H1 (cell line): Measurements from ENCODE around the gene ANKFN1. TPM values are rescaled to one million over a fixed set of nuclear protein-coding genes. Genes with fewer than 3 reads are reported as not detected.

Experiments
- CTCF ChIA-PET: fragments of 300-600 bp; sonication (Branson Sonifier 250); formaldehyde crosslinking; loops from one replicate; lab custom pipeline; 2021; ENCODE audit not compliant: partially characterized antibody; lab: Charles Lee
- POLR2A ChIA-PET: fragments of 300-600 bp; sonication (Branson Sonifier 250); formaldehyde crosslinking; loops from one replicate; lab custom pipeline; 2021; ENCODE audit warnings: inconsistent platforms; ENCODE audit not compliant: partially characterized antibody; lab: Charles Lee
- DNase-seq, 2 experiments: peaks; one replicate each; pipeline versions ENCODE4 v3.0.0 to v3.0.0-alpha.2; 2010 to 2022; ENCODE audit warnings: low spot score in 2 of 2, low read depth in 1 of 2, mixed read lengths in 1 of 2
- FAIRE-seq: peaks from 2 replicates; lab custom pipeline; 2011; peaks lifted over from hg19 to GRCh38; lab: Jason Lieb, UNC
- H2AFZ ChIP-seq: 2 replicates; pipeline ENCODE4 v1.8.1; 2012; ENCODE audit warnings: low read length, inconsistent platforms
- H2AK5ac ChIP-seq: 2 replicates; pipeline ENCODE4 v1.6.1; 2013; ENCODE audit warnings: low read depth, low read length
- H2BK120ac ChIP-seq: replicated peaks from 2 replicates; pipeline ENCODE3; 2013; ENCODE audit warnings: low read depth, low read length, inconsistent platforms
- H2BK12ac ChIP-seq: 2 replicates; pipeline ENCODE4 v1.6.1; 2013; ENCODE audit warnings: low read depth, low read length
- H2BK15ac ChIP-seq: 2 replicates; pipeline ENCODE4 v1.6.1; 2013; ENCODE audit warnings: low read length
- H2BK20ac ChIP-seq: 2 replicates; pipeline ENCODE4 v1.6.1; 2013; ENCODE audit warnings: low read length
- H2BK5ac ChIP-seq: 2 replicates; pipeline ENCODE4 v1.6.1; 2013; ENCODE audit warnings: low read depth, low read length
- H3K14ac ChIP-seq: 2 replicates; pipeline ENCODE4 v1.6.1; 2013; ENCODE audit warnings: inconsistent platforms; ENCODE audit not compliant: insufficient read length
- H3K18ac ChIP-seq: 2 replicates; pipeline ENCODE4 v1.6.1; 2013; ENCODE audit warnings: low read length; ENCODE audit errors: extremely low read depth
- H3K23ac ChIP-seq: 2 replicates; pipeline ENCODE4 v1.6.1; 2013; ENCODE audit warnings: inconsistent platforms; ENCODE audit not compliant: insufficient read length
- H3K23me2 ChIP-seq: 2 replicates; pipeline ENCODE4 v1.6.1; 2013; ENCODE audit warnings: low read depth, low read length
- H3K27ac ChIP-seq: 2 replicates; pipeline ENCODE4 v1.6.1; 2011; ENCODE audit warnings: low read depth, low read length, inconsistent platforms
- H3K27me3 ChIP-seq, 4 experiments: replicated peaks in 1 of 4; 1 replicate in 1 of 4; 2 replicates in 3 of 4; pipeline versions ENCODE4 v1.6.1 to v1.8.1; 2011 to 2013; ENCODE audit warnings: low read length in 3 of 4, mild to moderate bottlenecking in 3 of 4, inconsistent platforms in 2 of 4, mixed read lengths in 2 of 4, moderate library complexity in 1 of 4; ENCODE audit not compliant: control insufficient read depth in 3 of 4, insufficient read depth in 3 of 4; ENCODE audit errors: extremely low read depth in 1 of 4
- H3K36me3 ChIP-seq, 4 experiments: 2 replicates each; pipeline versions ENCODE4 v1.6.1 to v1.8.1; 2011 to 2013; ENCODE audit warnings: mild to moderate bottlenecking in 4 of 4, low read length in 3 of 4, moderate library complexity in 2 of 4, control low read depth in 1 of 4, inconsistent platforms in 1 of 4; ENCODE audit not compliant: insufficient read depth in 4 of 4, control insufficient read depth in 2 of 4
- H3K4ac ChIP-seq: replicated peaks from 2 replicates; pipeline ENCODE3; 2013; ENCODE audit warnings: low read length, low read depth, mixed read lengths, inconsistent platforms; ENCODE audit not compliant: insufficient read length
- H3K4me1 ChIP-seq, 4 experiments: replicated peaks in 1 of 4; 1 replicate in 1 of 4; 2 replicates in 3 of 4; pipeline versions ENCODE4 v1.6.1 to v1.8.1; 2011 to 2013; ENCODE audit warnings: low read length in 3 of 4, inconsistent platforms in 2 of 4, mixed read lengths in 1 of 4; ENCODE audit not compliant: insufficient read depth in 4 of 4, control insufficient read depth in 3 of 4
- H3K4me2 ChIP-seq, 2 experiments: 2 replicates each; pipeline versions ENCODE4 v1.6.1 to v1.8.1; 2011 to 2013; ENCODE audit warnings: low read depth in 2 of 2, low read length in 2 of 2, control low read depth in 1 of 2, inconsistent platforms in 1 of 2, mild to moderate bottlenecking in 1 of 2; ENCODE audit not compliant: insufficient read depth in 1 of 2
- H3K4me3 ChIP-seq, 4 experiments: fragments of 200-600, 300-600 bp in 1 of 4; sonication (generic), shearing (Covaris generic), sonication (Bioruptor Twin) in 1 of 4; 2 replicates each; pipeline versions ENCODE4 v1.5.1 to v1.8.1; 2011 to 2016; ENCODE audit warnings: low read length in 4 of 4, low read depth in 3 of 4, control low read depth in 2 of 4, inconsistent platforms in 2 of 4, mild to moderate bottlenecking in 2 of 4, mixed read lengths in 1 of 4, moderate library complexity in 1 of 4; ENCODE audit not compliant: insufficient read depth in 2 of 4; ENCODE audit errors: extremely low read depth in 1 of 4
- H3K56ac ChIP-seq: replicated peaks from 2 replicates; pipeline ENCODE3; 2013; ENCODE audit warnings: low read depth, mild to moderate bottlenecking, mixed read lengths, low read length, inconsistent platforms; ENCODE audit not compliant: insufficient read length
- H3K79me1 ChIP-seq: 2 replicates; pipeline ENCODE4 v1.6.1; 2013; ENCODE audit warnings: low read depth, low read length, control low read depth
- H3K79me2 ChIP-seq, 2 experiments: 2 replicates each; pipeline versions ENCODE4 v1.6.1 to v1.8.1; 2012 to 2013; ENCODE audit warnings: low read length in 2 of 2, mild to moderate bottlenecking in 2 of 2, inconsistent platforms in 1 of 2; ENCODE audit not compliant: insufficient read depth in 2 of 2, control insufficient read depth in 1 of 2
- H3K9ac ChIP-seq, 4 experiments: replicated peaks in 1 of 4; 1 replicate in 1 of 4; 2 replicates in 3 of 4; pipeline versions ENCODE4 v1.6.1 to v1.8.1; 2011 to 2013; ENCODE audit warnings: low read depth in 3 of 4, low read length in 3 of 4, control low read depth in 2 of 4, mild to moderate bottlenecking in 2 of 4, moderate library complexity in 2 of 4, inconsistent platforms in 1 of 4; ENCODE audit errors: extremely low read depth in 1 of 4
- H3K9me3 ChIP-seq, 2 experiments: 2 replicates each; pipeline versions ENCODE4 v1.6.1 to v1.8.1; 2012 to 2013; ENCODE audit warnings: mild to moderate bottlenecking in 2 of 2, moderate library complexity in 2 of 2, control low read depth in 1 of 2, inconsistent platforms in 1 of 2, low read depth in 1 of 2, low read length in 1 of 2, mixed read lengths in 1 of 2; ENCODE audit not compliant: insufficient read depth in 2 of 2
- H4K20me1 ChIP-seq, 2 experiments: replicated peaks in 1 of 2; 2 replicates each; pipeline versions ENCODE3 to v1.8.1; 2011 to 2013; ENCODE audit warnings: inconsistent platforms in 2 of 2, low read length in 2 of 2, mild to moderate bottlenecking in 1 of 2; ENCODE audit not compliant: insufficient read depth in 2 of 2, control insufficient read depth in 1 of 2
- H4K5ac ChIP-seq: 2 replicates; pipeline ENCODE4 v1.6.1; 2013; ENCODE audit warnings: low read length, low read depth, mixed read lengths, inconsistent platforms; ENCODE audit not compliant: insufficient read length
- H4K8ac ChIP-seq: 2 replicates; pipeline ENCODE4 v1.8.0; 2013; ENCODE audit warnings: mild to moderate bottlenecking, moderate library complexity, low read length, inconsistent platforms; ENCODE audit not compliant: insufficient read depth; ENCODE audit errors: extremely low read depth
- H4K91ac ChIP-seq: replicated peaks from 2 replicates; pipeline ENCODE3; 2013; ENCODE audit warnings: low read length, mixed read lengths, inconsistent platforms; ENCODE audit not compliant: insufficient read length
- BCL11A ChIP-seq, 2 experiments: IDR thresholded peaks; one replicate each; pipeline ENCODE4 v1.6.1; 2011; ENCODE audit warnings: low read depth in 2 of 2, low read length in 2 of 2, mild to moderate bottlenecking in 2 of 2
- BRCA1 ChIP-seq: IDR thresholded peaks from 2 replicates; pipeline ENCODE4 v1.6.1; 2012; ENCODE audit warnings: low read depth, low read length, improper control_type of control experiment
- CTBP2 ChIP-seq: IDR thresholded peaks from 2 replicates; pipeline ENCODE4 v1.7.0; 2011; ENCODE audit warnings: borderline replicate concordance, mild to moderate bottlenecking, moderate library complexity, mixed read lengths, low read length; ENCODE audit not compliant: insufficient read depth, insufficient read length
- EGR1 ChIP-seq: IDR thresholded peaks from 2 replicates; pipeline ENCODE4 v1.6.1; 2011; ENCODE audit warnings: low read depth, low read length, borderline replicate concordance
- GTF2F1 ChIP-seq: IDR thresholded peaks from 2 replicates; pipeline ENCODE4 v1.6.1; 2012; ENCODE audit warnings: low read depth, low read length, improper control_type of control experiment, borderline replicate concordance
- HDAC2 ChIP-seq, 2 experiments: fragments of 300-600 bp in 1 of 2; sonication (generic) in 1 of 2; IDR thresholded peaks; 2 replicates each; pipeline ENCODE4 v1.6.1; 2011 to 2012; ENCODE audit warnings: low read depth in 2 of 2, low read length in 2 of 2, mild to moderate bottlenecking in 2 of 2, moderate library complexity in 2 of 2, borderline replicate concordance in 1 of 2, inconsistent platforms in 1 of 2
- KDM4A ChIP-seq: IDR thresholded peaks from one replicate; pipeline ENCODE4 v1.7.1; 2012; ENCODE audit warnings: low read depth, mild to moderate bottlenecking, moderate library complexity, low read length, inconsistent platforms; ENCODE audit not compliant: severe bottlenecking
- MAFK ChIP-seq: IDR thresholded peaks from 2 replicates; pipeline ENCODE4 v1.6.1; 2012; ENCODE audit warnings: low read depth, mild to moderate bottlenecking, improper control_type of control experiment, low read length
- NANOG ChIP-seq: IDR thresholded peaks from 2 replicates; pipeline ENCODE4 v1.6.1; 2011; ENCODE audit warnings: low read length, low read depth, mild to moderate bottlenecking, inconsistent platforms; ENCODE audit not compliant: insufficient read depth, poor library complexity, severe bottlenecking
- NRF1 ChIP-seq: IDR thresholded peaks from 2 replicates; pipeline ENCODE4 v1.6.1; 2011; ENCODE audit warnings: mild to moderate bottlenecking, low read depth, low read length, improper control_type of control experiment
- POU5F1 ChIP-seq: IDR thresholded peaks from 2 replicates; pipeline ENCODE4 v1.6.1; 2011; ENCODE audit warnings: low read depth, mild to moderate bottlenecking, low read length, moderate library complexity
- RBBP5 ChIP-seq: IDR thresholded peaks from 2 replicates; pipeline ENCODE4 v1.7.1; 2012; ENCODE audit warnings: low read depth, mild to moderate bottlenecking, inconsistent platforms, low read length, moderate library complexity, borderline replicate concordance
- SIN3A ChIP-seq, 2 experiments: IDR thresholded peaks in 1 of 2; conservative IDR thresholded peaks in 1 of 2; 2 replicates each; pipeline ENCODE4 v1.6.1; 2011 to 2012; ENCODE audit warnings: low read length in 2 of 2, improper control_type of control experiment in 1 of 2, low read depth in 1 of 2, mild to moderate bottlenecking in 1 of 2
- SUZ12 ChIP-seq: fragments of 200-600 bp; sonication (generic); IDR thresholded peaks from 2 replicates; pipeline ENCODE4 v1.6.1; 2012; ENCODE audit warnings: mild to moderate bottlenecking, inconsistent platforms, low read length, moderate library complexity, mixed read lengths
- WGBS, 2 experiments: shearing (Covaris generic) in 1 of 2; methylation state at CpG; one replicate each; pipeline versions ENCODE4 v1.1.6 to v1.1.7; 2013 to 2015; ENCODE audit warnings: low lambda C conversion rate in 2 of 2, mixed read lengths in 2 of 2, inconsistent platforms in 1 of 2, low coverage in 1 of 2, missing lambda C conversion rate in 1 of 2; ENCODE audit not compliant: insufficient replicate concordance in 2 of 2, insufficient coverage in 1 of 2, insufficient read length in 1 of 2; ENCODE audit errors: extremely low coverage in 1 of 2, missing lambda C conversion rate in 1 of 2; 5-methylcytosine and 5-hydroxymethylcytosine counted together
- polyA plus RNA-seq, 7 experiments: library from polyadenylated mRNA; depleted of rRNA in 3 of 7; stranded (reverse) in 5 of 7; unstranded in 2 of 7; fragments of >200 nt in 5 of 7; fragments of 200-250 nt in 2 of 7; gene quantifications; 1 replicate in 5 of 7; 2 replicates in 1 of 7; 4 replicates in 1 of 7; pipeline versions ENCODE4 v1.2.1 to v1.2.3, GENCODE V29; 2011 to 2013; ENCODE audit warnings: missing spikeins in 2 of 7, mixed read lengths in 2 of 7
- total RNA-seq: library from RNA; stranded (reverse); fragmentation: NEBNext Ultra II Directional; extraction: Animal tissue kit (Norgen Biotek cat#: 25700); gene quantifications from 2 replicates; pipeline ENCODE4 v1.2.1, GENCODE V29; 2021

Gene ANKFN1
- total and polyA plus RNA-seq, 2 of the 8 experiments (the other 6 are each of a cell fraction or from before 2014, with no cell fraction given) = not detected

DNA sequence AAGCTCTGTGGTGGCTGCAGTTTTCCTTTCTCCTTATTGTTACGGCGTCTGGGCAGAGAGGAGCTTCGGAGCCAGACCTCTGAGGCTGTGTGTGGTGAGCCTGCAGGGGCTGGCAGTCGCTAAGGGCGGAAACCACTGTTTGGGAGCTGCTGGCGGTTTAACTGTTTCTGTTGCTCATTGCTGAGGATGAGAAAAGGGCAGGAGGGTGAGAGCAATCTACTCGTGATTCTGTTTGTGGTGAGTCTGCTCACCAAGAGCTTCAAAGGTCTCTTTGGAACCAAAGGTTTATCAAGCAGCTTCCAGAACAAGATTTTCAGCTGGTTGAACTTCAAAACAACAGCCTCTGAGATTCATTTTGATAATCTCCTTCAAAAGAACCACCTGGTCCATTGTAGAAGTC lies 143.9 kb downstream of the ANKFN1 start:
- Histone ChIP-seq H3K4me3 (no peak overlapping the region), H3K27me3 (no peaks in the 10 kb centered on the region), H3K4ac (no peak overlapping the region), H3K4me1 (no peaks in the 10 kb centered on the region), H3K56ac (no peak overlapping the region), H3K79me2 (no peaks in the 10 kb centered on the region), H2AFZ (0 out of 2 replicates have a peak overlapping the region, but pooled peaks have one; percentile 31), H3K9me3 (no peaks in the 10 kb centered on the region), H3K9ac (no peak overlapping the region), H3K27ac (no peak overlapping the region), H4K8ac (no peak overlapping the region), H3K4me2 (no peak overlapping the region), H3K18ac (no peak overlapping the region), H4K5ac (no peak overlapping the region), H3K23me2 (no peaks in the 10 kb centered on the region), H3K36me3 (no peaks in the 10 kb centered on the region), H2BK5ac (no peak overlapping the region), H2BK15ac (no peak overlapping the region), H2AK5ac (no peak overlapping the region), H3K14ac (no peak overlapping the region), H2BK120ac (no peak overlapping the region), H2BK20ac (no peak overlapping the region), H3K23ac (no peak overlapping the region), H4K20me1 (no peaks in the 10 kb centered on the region), H3K79me1 (no peaks in the 10 kb centered on the region), H2BK12ac (no peak overlapping the region), H4K91ac (no peak overlapping the region)
- DNase-seq = no peak
- ChIA-PET CTCF (no interaction called here), POLR2A (no interaction called here)
- no peak for FAIRE-seq
- WGBS, 2 experiments = 91% methylated on average over 7 of the region's 7 CpGs; no CpG with 5 or more reads in 1 of the 2 experiments
- TF ChIP-seq SIN3A (conservative IDR thresholded peaks at IDR 0.05 in 1 of 2, IDR thresholded peaks at IDR 0.05 in 1 of 2; ENCODE audit: low read depth in 1 of 2, low read length in 2 of 2) (no peak), EGR1 (no peak), BRCA1 (no peak), MAFK (no peak), GTF2F1 (no peak), NRF1 (no peak), BCL11A (IDR thresholded peaks at IDR 0.05; ENCODE audit: low read depth in 2 of 2, low read length in 2 of 2) (no peak), KDM4A (no peak), POU5F1 (no peak), CTBP2 (no peak), SUZ12 (no peak), RBBP5 (no peak), NANOG (no peak), HDAC2 (IDR thresholded peaks at IDR 0.05; ENCODE audit: borderline replicate concordance in 1 of 2, low read depth in 2 of 2, low read length in 2 of 2) (no peak)
